PC-9 (cell line): ENCODE data around the gene PALLD. TPM values are rescaled to one million over a fixed set of nuclear protein-coding genes. Genes with fewer than 3 reads are reported as not detected.

Experiments
- BruUV-seq: library from RNA; stranded (reverse); fragments of 400-500 nt; replicated peaks from 2 replicates; lab custom pipeline; 2021; lab: Mats Ljungman, UMichigan
- CTCF ChIA-PET: fragments of 300-600 bp; sonication (Branson Sonifier 250); formaldehyde crosslinking; loops from one replicate; lab custom pipeline; 2022; ENCODE audit warnings: antibody characterized with exemption; lab: Charles Lee
- POLR2A ChIA-PET: fragments of 300-600 bp; sonication (Branson Sonifier 250); formaldehyde crosslinking; loops from one replicate; lab custom pipeline; 2022; ENCODE audit warnings: antibody characterized with exemption; ENCODE audit not compliant: unreplicated experiment; lab: Charles Lee
- DNase-seq, 2 experiments: peaks; one replicate each; pipeline versions ENCODE4 v3.0.0 to v3.0.0-alpha.2; 2015 to 2022; ENCODE audit warnings: mixed read lengths in 1 of 2
- H2AFZ ChIP-seq: fragments of 200-600 bp; sonication (generic); 2 replicates; pipeline ENCODE4 v1.8.1; 2017; ENCODE audit warnings: antibody characterized with exemption
- H3F3A ChIP-seq: fragments of 200-600 bp; sonication (generic); 2 replicates; pipeline ENCODE4 v1.8.1; 2017; ENCODE audit warnings: antibody characterized with exemption, mild to moderate bottlenecking, low read depth; ENCODE audit not compliant: insufficient read depth
- H3K27ac ChIP-seq: fragments of 200-600 bp; sonication (generic); 2 replicates; pipeline ENCODE4 v1.6.1; 2016; ENCODE audit warnings: mixed run types
- H3K27me3 ChIP-seq: fragments of 200-600 bp; sonication (generic); 2 replicates; pipeline ENCODE4 v1.6.1; 2016; ENCODE audit warnings: low read depth, mixed run types; ENCODE audit not compliant: insufficient read depth
- H3K36me3 ChIP-seq: fragments of 200-600 bp; sonication (generic); 2 replicates; pipeline ENCODE4 v1.6.1; 2016; ENCODE audit warnings: low read depth, mixed run types
- H3K4me1 ChIP-seq: fragments of 200-600 bp; sonication (generic); replicated peaks from 2 replicates; pipeline ENCODE4 v1.6.1; 2016; ENCODE audit warnings: mixed run types; ENCODE audit not compliant: insufficient read depth
- H3K4me2 ChIP-seq: fragments of 200-600 bp; sonication (generic); 2 replicates; pipeline ENCODE4 v1.6.1; 2017; ENCODE audit warnings: mixed run types
- H3K4me3 ChIP-seq: fragments of 200-600 bp; sonication (generic); 2 replicates; pipeline ENCODE4 v1.6.1; 2016; ENCODE audit warnings: mixed run types
- H3K79me2 ChIP-seq: fragments of 200-600 bp; sonication (generic); 2 replicates; pipeline ENCODE4 v1.6.1; 2017; ENCODE audit warnings: low read depth, mixed run types
- H3K9me2 ChIP-seq: fragments of 200-600 bp; sonication (generic); 2 replicates; pipeline ENCODE4 v1.8.1; 2017; ENCODE audit warnings: mild to moderate bottlenecking; ENCODE audit not compliant: insufficient read depth
- H3K9me3 ChIP-seq: fragments of 200-600 bp; sonication (generic); 2 replicates; pipeline ENCODE4 v1.8.1; 2016; ENCODE audit warnings: low read depth; ENCODE audit not compliant: insufficient read depth
- H4K20me1 ChIP-seq: fragments of 200-600 bp; sonication (generic); 2 replicates; pipeline ENCODE4 v1.8.1; 2017; ENCODE audit not compliant: insufficient read depth
- CTCF ChIP-seq: fragments of 200-600 bp; sonication (generic); conservative IDR thresholded peaks from 2 replicates; pipeline ENCODE4 v1.6.1; 2017; ENCODE audit warnings: mixed run types, antibody characterized with exemption, mild to moderate bottlenecking, moderate library complexity
- EZH2 ChIP-seq: fragments of 200-600 bp; sonication (generic); IDR thresholded peaks from 2 replicates; pipeline ENCODE4 v1.8.0; 2017; ENCODE audit warnings: antibody characterized with exemption, low read depth
- intact Hi-C: fragments of 100-400 bp; cut with micrococcal nuclease; formaldehyde crosslinking; loops from one replicate; pipeline ENCODE4 v1.10.0; 2022; ENCODE audit not compliant: unreplicated experiment
- total RNA-seq: library from RNA; stranded (reverse); gene quantifications from 2 replicates; pipeline ENCODE4 v1.2.3, GENCODE V29; 2021

The PALLD gene
- total RNA-seq, 1 experiment from 2014 or later, result 156 TPM

GRCh38 chr4:168917138-168917779 is 420.4 kb downstream of the PALLD start:
- intact Hi-C loops, result loop anchor here (1.0 kb wide), 1 partner anchor 332 kb away; no protein-coding TSS in a partner anchor
- BruUV-seq, result no TSS peak
- Histone ChIP-seq H3K9me3 (no peaks in the 10 kb centered on the region), H3K27ac (no peak overlapping the region), H3K4me3 (no peak overlapping the region), H3K79me2 (no peaks in the 10 kb centered on the region), H3K27me3 (no peaks in the 10 kb centered on the region), H4K20me1 (no peaks in the 10 kb centered on the region), H3K36me3 (no peaks in the 10 kb centered on the region), H2AFZ (no peak overlapping the region), H3K4me2 (no peak overlapping the region), H3K4me1 (no peaks in the 10 kb centered on the region), H3F3A (no peaks in the 10 kb centered on the region), H3K9me2 (no peaks in the 10 kb centered on the region)
- ChIA-PET CTCF (interaction anchor here (0.6 kb wide), 2 partner anchors 398 to 590 kb away, joined by 3 to 15 read pairs; no protein-coding TSS in a partner anchor), POLR2A (no interaction called here)
- no peak for DNase-seq
- TF ChIP-seq EZH2 (no peak), CTCF (peak; percentile 80)

GRCh38 chr4:168919706-168920324 is 423.0 kb downstream of the PALLD start:
- no peaks in the 10 kb centered on the region for H3K4me1 ChIP-seq
- no peaks in the 10 kb centered on the region for H3K9me2 ChIP-seq
- H3K4me3 ChIP-seq, result no peak overlapping the region
- H3K27me3 ChIP-seq, result no peaks in the 10 kb centered on the region
- no peaks in the 10 kb centered on the region for H3K36me3 ChIP-seq
- no peaks in the 10 kb centered on the region for H4K20me1 ChIP-seq
- POLR2A ChIA-PET, result no interaction called here
- intact Hi-C loops, result loop anchor here (5.0 kb wide), 2 partner anchors 197 to 408 kb away; no protein-coding TSS in a partner anchor
- no peak overlapping the region for H2AFZ ChIP-seq
- no peak overlapping the region for H3K4me2 ChIP-seq
- H3K79me2 ChIP-seq, result no peaks in the 10 kb centered on the region
- H3K9me3 ChIP-seq, result no peaks in the 10 kb centered on the region
- no peak overlapping the region for H3K27ac ChIP-seq
- no TSS peak for BruUV-seq
- no peak for TF ChIP-seq EZH2
- TF ChIP-seq CTCF, result no peak
- H3F3A ChIP-seq, result no peaks in the 10 kb centered on the region
- DNase-seq, result no peak
- CTCF ChIA-PET, result interaction anchor here (0.7 kb wide), 1 partner anchor 861 kb away, joined by 4 read pairs; no protein-coding TSS in a partner anchor

- Histone ChIP-seq H3K9me3 (no peaks in the 10 kb centered on the region), H3K36me3 (no peaks in the 10 kb centered on the region), H3K27ac (no peak overlapping the region), H3K27me3 (no peaks in the 10 kb centered on the region), H3K9me2 (no peaks in the 10 kb centered on the region), H3K4me2 (no peak overlapping the region), H3F3A (no peaks in the 10 kb centered on the region), H4K20me1 (no peaks in the 10 kb centered on the region), H3K79me2 (no peaks in the 10 kb centered on the region), H2AFZ (no peak overlapping the region), H3K4me1 (no peaks in the 10 kb centered on the region), H3K4me3 (no peak overlapping the region)
- intact Hi-C loops, result loop anchor here (5.0 kb wide), 2 partner anchors 197 to 408 kb away; no protein-coding TSS in a partner anchor
- TF ChIP-seq EZH2, result no peak
- BruUV-seq, result no TSS peak
- POLR2A ChIA-PET, result no interaction called here
- CTCF ChIA-PET, result interaction anchor here (0.6 kb wide), 1 partner anchor 306 kb away, joined by 4 read pairs; no protein-coding TSS in a partner anchor
- DNase-seq, result no peak
These were observed 423.7 kb downstream of the PALLD start for GRCh38 chr4:168920441-168921065.
